OCI-LY3 (cell line): Measurements from ENCODE around the gene FAM210B.

Experiments used
- CTCF ChIP-seq: fragments of 200-600, 300-600 bp; sonication (generic); IDR thresholded peaks from 2 replicates; pipeline ENCODE4 v1.5.1; 2014; ENCODE audit warnings: antibody characterized with exemption, low read length, low read depth
- EZH2phosphoT487 ChIP-seq: fragments of 200-600 bp; shearing (Covaris generic); IDR thresholded peaks from 2 replicates; pipeline ENCODE4 v1.6.1; 2018; ENCODE audit warnings: antibody characterized with exemption, mixed run types, low read depth

- TF ChIP-seq CTCF (no peak), EZH2phosphoT487 (no peak)
Measured at GRCh38 chr20:56316483-56316882, 42.3 kb upstream of the FAM210B start.
